Spinal cord (tissue), 10 donors: Measurements from ENCODE around the gene B4GALT1. TPM values are rescaled to one million over a fixed set of nuclear protein-coding genes. Genes with fewer than 3 reads are reported as not detected.
A peak's percentile ranks its signal among the peaks of the same experiment; 100 is the strongest.

Experiments used
- DNase-seq, 6 donors: peaks; one replicate each; pipeline versions ENCODE4 v3.0.0 to v3.0.0-alpha.2; 2013 to 2015; ENCODE audit warnings: low spot score in 6 of 6, low read depth in 4 of 6
- H3K27ac ChIP-seq: one replicate; pipeline ENCODE4 v1.5.1; 2013; ENCODE audit warnings: low read depth, low read length, control low read depth
- H3K27me3 ChIP-seq: one replicate; pipeline ENCODE4 v1.6.1; 2013; ENCODE audit warnings: low read length; ENCODE audit not compliant: control insufficient read depth, insufficient read depth
- H3K36me3 ChIP-seq: one replicate; pipeline ENCODE4 v1.6.1; 2013; ENCODE audit warnings: low read length; ENCODE audit not compliant: control insufficient read depth, insufficient read depth
- H3K4me1 ChIP-seq: one replicate; pipeline ENCODE4 v1.6.1; 2013; ENCODE audit warnings: low read length; ENCODE audit not compliant: control insufficient read depth, insufficient read depth
- H3K4me3 ChIP-seq: one replicate; pipeline ENCODE4 v1.5.1; 2013; ENCODE audit warnings: low read depth, low read length, control low read depth
- H3K9me3 ChIP-seq: one replicate; pipeline ENCODE4 v1.6.1; 2013; ENCODE audit warnings: low read length; ENCODE audit not compliant: control insufficient read depth, insufficient read depth
- WGBS: methylation state at CpG from one replicate; pipeline ENCODE4 v1.1.5; 2013; ENCODE audit warnings: missing lambda C conversion rate; ENCODE audit not compliant: insufficient coverage; 5-methylcytosine and 5-hydroxymethylcytosine counted together
- polyA plus RNA-seq, 2 donors: library from polyadenylated mRNA; unstranded; fragments of 120-200 nt; gene quantifications; one replicate each; pipeline ENCODE4 v1.2.1, GENCODE V29; 2013; ENCODE audit not compliant: insufficient read length in 2 of 2
- total RNA-seq, 2 donors: library from RNA; depleted of rRNA in 1 of 2; stranded (reverse); fragments of 120-200 nt in 1 of 2; fragments of >200 nt in 1 of 2; gene quantifications; one replicate each; pipeline versions ENCODE4 v1.2.3 to v1.2.4, GENCODE V29; 2013 to 2014
- donor health status: healthy.

The B4GALT1 gene
- total and polyA plus RNA-seq, 4 donors = 9.5 to 13.3 (median 11.3) TPM

- Histone ChIP-seq H3K27ac (no peak overlapping the region), H3K4me1 (peaks cover 3% of the 10 kb centered on the region), H3K36me3 (no peaks in the 10 kb centered on the region), H3K4me3 (no peak overlapping the region), H3K27me3 (no peaks in the 10 kb centered on the region), H3K9me3 (no peaks in the 10 kb centered on the region)
- peak in 1 of 6 donors; percentile 39 for DNase-seq
- WGBS = 46% methylated on average over 2 of the region's 8 CpGs
Observed at GRCh38 chr9:33082538-33083326, 84.4 kb downstream of the B4GALT1 start.

- no peak overlapping the region for H3K27ac ChIP-seq
- no peak overlapping the region for H3K4me3 ChIP-seq
- WGBS = 76% methylated on average over 5 of the region's 5 CpGs
- no peaks in the 10 kb centered on the region for H3K9me3 ChIP-seq
- no peak for DNase-seq
- no peaks in the 10 kb centered on the region for H3K27me3 ChIP-seq
- H3K36me3 ChIP-seq = no peaks in the 10 kb centered on the region
- H3K4me1 ChIP-seq = peaks cover 6% of the 10 kb centered on the region
Observed at GRCh38 chr9:33082128-33082527, 85.0 kb downstream of the B4GALT1 start.

GRCh38 chr9:33081128-33081851, 85.8 kb downstream of the B4GALT1 start:
- Histone ChIP-seq H3K27ac (no peak overlapping the region), H3K36me3 (peaks cover under 1% of the 10 kb centered on the region), H3K27me3 (no peaks in the 10 kb centered on the region), H3K4me3 (peak overlapping the region; percentile 14), H3K4me1 (peaks cover 10% of the 10 kb centered on the region), H3K9me3 (no peaks in the 10 kb centered on the region)
- DNase-seq = peak; percentile 49 to 94 (median 71)
- WGBS = 0% methylated on average over 1 of the region's 9 CpGs

GRCh38 chr9:33080534-33080933, 86.6 kb downstream of the B4GALT1 start:
- Histone ChIP-seq H3K4me3 (peak overlapping the region; percentile 14), H3K27ac (no peak overlapping the region), H3K36me3 (peaks cover 3% of the 10 kb centered on the region), H3K4me1 (peaks cover 13% of the 10 kb centered on the region), H3K27me3 (no peaks in the 10 kb centered on the region), H3K9me3 (no peaks in the 10 kb centered on the region)
- no peak for DNase-seq
- WGBS = 87% methylated on average over 3 of the region's 6 CpGs

- Histone ChIP-seq H3K4me1 (peaks cover 16% of the 10 kb centered on the region), H3K36me3 (peaks cover 16% of the 10 kb centered on the region), H3K27me3 (no peaks in the 10 kb centered on the region), H3K27ac (peak within 1 kb of the TSS; percentile 91), H3K9me3 (no peaks in the 10 kb centered on the region), H3K4me3 (peak within 1 kb of the TSS; percentile 93)
- DNase-seq = peak; percentile 92 to 99 (median 96)
- WGBS = under 1% methylated on average over 44 of the region's 53 CpGs
Observed at GRCh38 chr9:33076046-33077004, 90.8 kb downstream of the B4GALT1 start, which contains the start of gene SMU1. Gene SMU1, minus strand, starts transcription at chr9:33076674. Its CDS starts 66 bp downstream, at chr9:33076608.

- Histone ChIP-seq H3K27me3 (no peaks in the 10 kb centered on the region), H3K36me3 (peaks cover 48% of the 10 kb centered on the region), H3K9me3 (no peaks in the 10 kb centered on the region), H3K4me1 (no peaks in the 10 kb centered on the region), H3K4me3 (no peak overlapping the region), H3K27ac (no peak overlapping the region)
- DNase-seq = peak in 1 of 6 donors; percentile 27
- no CpG with 5 or more reads among the region's 1 CpG for WGBS
Observed at GRCh38 chr9:33068991-33069390, 98.1 kb downstream of the B4GALT1 start.

- Histone ChIP-seq H3K9me3 (no peaks in the 10 kb centered on the region), H3K4me1 (no peaks in the 10 kb centered on the region), H3K4me3 (no peak overlapping the region), H3K36me3 (peaks cover 46% of the 10 kb centered on the region), H3K27me3 (no peaks in the 10 kb centered on the region), H3K27ac (no peak overlapping the region)
- DNase-seq = no peak
- WGBS = 100% methylated on average over 1 of the region's 5 CpGs
Observed at GRCh38 chr9:33065157-33066076, 101.7 kb downstream of the B4GALT1 start.
